Endothelial cell of umbilical vein (primary cell): ENCODE results near the gene OPRD1. TPM values are rescaled to one million over a fixed set of nuclear protein-coding genes. Genes with fewer than 3 reads are reported as not detected.

ENCODE experiments used
- BruUV-seq: library from RNA; stranded (reverse); fragments of 400-500 nt; replicated peaks from 2 replicates; lab custom pipeline; 2021; lab: Mats Ljungman, UMichigan
- CTCF ChIA-PET: fragments of 300-600, 350-600 bp; sonication (Branson Sonifier 250); formaldehyde crosslinking; loops from one replicate; lab custom pipeline; 2021; ENCODE audit warnings: antibody characterized with exemption, inconsistent platforms; lab: Charles Lee
- POLR2A ChIA-PET: fragments of 300-600, 350-600 bp; sonication (Branson Sonifier 250); formaldehyde crosslinking; loops from one replicate; lab custom pipeline; 2021; ENCODE audit warnings: antibody characterized with exemption, inconsistent platforms; lab: Charles Lee
- DNase-seq: peaks from one replicate; pipeline ENCODE4 v3.0.0-alpha.2; 2011; ENCODE audit warnings: low read depth, low spot score
- FAIRE-seq: peaks from 2 replicates; lab custom pipeline; 2011; peaks lifted over from hg19 to GRCh38; lab: Jason Lieb, UNC
- H2AFZ ChIP-seq: 2 replicates; pipeline ENCODE4 v1.6.0; 2012; ENCODE audit warnings: low read depth, low read length, control low read depth, inconsistent platforms
- H3K27ac ChIP-seq: 2 replicates; pipeline ENCODE4 v1.5.1; 2011; ENCODE audit warnings: low read depth, mild to moderate bottlenecking, control low read depth, low read length, moderate library complexity; ENCODE audit not compliant: insufficient read depth
- H3K27me3 ChIP-seq, 2 experiments: 2 replicates each; pipeline versions ENCODE4 v1.6.0 to v1.6.1; 2011; ENCODE audit warnings: low read length in 2 of 2, mixed read lengths in 1 of 2; ENCODE audit not compliant: control insufficient read depth in 2 of 2, insufficient read depth in 2 of 2
- H3K36me3 ChIP-seq, 2 experiments: 2 replicates in 1 of 2; 3 replicates in 1 of 2; pipeline ENCODE4 v1.5.1; 2011; ENCODE audit warnings: low read length in 2 of 2, mild to moderate bottlenecking in 1 of 2, moderate library complexity in 1 of 2; ENCODE audit not compliant: control insufficient read depth in 2 of 2, insufficient read depth in 2 of 2; ENCODE audit errors: extremely low read depth in 1 of 2
- H3K4me1 ChIP-seq: 3 replicates; pipeline ENCODE4 v1.5.1; 2011; ENCODE audit warnings: mild to moderate bottlenecking, low read length; ENCODE audit not compliant: control insufficient read depth, insufficient read depth; ENCODE audit errors: extremely low read depth
- H3K4me2 ChIP-seq: 2 replicates; pipeline ENCODE4 v1.6.1; 2011; ENCODE audit warnings: low read length, control low read depth, mixed read lengths; ENCODE audit not compliant: insufficient read depth
- H3K4me3 ChIP-seq, 3 experiments: fragments of 200-600 bp in 1 of 3; sonication (generic), shearing (Covaris generic) in 1 of 3; replicated peaks in 1 of 3; 2 replicates each; pipeline ENCODE4 v1.5.1; 2011 to 2016; ENCODE audit warnings: control low read depth in 3 of 3, low read length in 3 of 3, mild to moderate bottlenecking in 2 of 3, inconsistent platforms in 1 of 3, low read depth in 1 of 3, moderate library complexity in 1 of 3; ENCODE audit not compliant: insufficient read depth in 1 of 3
- H3K79me2 ChIP-seq: 2 replicates; pipeline ENCODE4 v1.6.0; 2012; ENCODE audit warnings: low read length, inconsistent platforms; ENCODE audit not compliant: control insufficient read depth, insufficient read depth
- H3K9ac ChIP-seq: replicated peaks from 2 replicates; pipeline ENCODE3; 2011; ENCODE audit warnings: low read length, control low read depth; ENCODE audit not compliant: insufficient read depth; ENCODE audit errors: extremely low read depth
- H3K9me1 ChIP-seq: replicated peaks from 3 replicates; pipeline ENCODE4 v1.6.0; 2011; ENCODE audit warnings: mild to moderate bottlenecking, low read length; ENCODE audit not compliant: control insufficient read depth, insufficient read depth; ENCODE audit errors: extremely low read depth
- H3K9me3 ChIP-seq: replicated peaks from 2 replicates; pipeline ENCODE4 v1.5.1; 2012; ENCODE audit warnings: low read length, inconsistent platforms; ENCODE audit not compliant: control insufficient read depth, insufficient read depth
- H4K20me1 ChIP-seq: replicated peaks from 2 replicates; pipeline ENCODE3; 2011; ENCODE audit warnings: mild to moderate bottlenecking, low read length; ENCODE audit not compliant: control insufficient read depth, insufficient read depth; ENCODE audit errors: extremely low read depth
- EZH2 ChIP-seq: IDR thresholded peaks from 2 replicates; pipeline ENCODE4 v1.6.1; 2012; ENCODE audit warnings: borderline replicate concordance, low read depth, mild to moderate bottlenecking, moderate library complexity, low read length, inconsistent platforms; ENCODE audit not compliant: severe bottlenecking
- FOS ChIP-seq: IDR thresholded peaks from 2 replicates; pipeline ENCODE4 v1.6.1; 2011; ENCODE audit warnings: mild to moderate bottlenecking, low read length, moderate library complexity, borderline replicate concordance; ENCODE audit not compliant: insufficient read depth
- GATA2 ChIP-seq: IDR thresholded peaks from 2 replicates; pipeline ENCODE4 v1.7.0; 2011; ENCODE audit warnings: low read depth, mild to moderate bottlenecking, moderate library complexity, mixed read lengths, low read length; ENCODE audit not compliant: insufficient read length, insufficient read depth
- JUN ChIP-seq: IDR thresholded peaks from 2 replicates; pipeline ENCODE4 v1.6.1; 2011; ENCODE audit warnings: borderline replicate concordance, low read depth; ENCODE audit not compliant: insufficient read length, insufficient read depth
- MYC ChIP-seq: IDR thresholded peaks from one replicate; pipeline ENCODE4 v1.6.1; 2011; ENCODE audit warnings: mild to moderate bottlenecking, low read depth, low read length
- POLR2A ChIP-seq: IDR thresholded peaks from 2 replicates; pipeline ENCODE4 v1.6.1; 2012; ENCODE audit warnings: low read depth, mild to moderate bottlenecking, control low read depth, low read length
- POLR2AphosphoS5 ChIP-seq: IDR thresholded peaks from 2 replicates; pipeline ENCODE4 v1.6.1; 2012; ENCODE audit warnings: low read depth, mild to moderate bottlenecking, control low read depth, low read length, moderate library complexity; ENCODE audit not compliant: insufficient read depth
- dilution Hi-C: fragments of 300-500 bp; cut with MboI; formaldehyde crosslinking; loops from one replicate; pipeline ENCODE4 v1.15.0; 2019; ENCODE audit warnings: low sequenced_read_pairs; ENCODE audit not compliant: extremely low pct_ligation_motif_present
- intact Hi-C: fragments of 100-400 bp; cut with micrococcal nuclease; formaldehyde crosslinking; loops from one replicate; pipeline ENCODE4 v1.10.0; 2022
- polyA plus RNA-seq, 4 experiments: library from polyadenylated mRNA; depleted of rRNA in 3 of 4; stranded (reverse) in 3 of 4; unstranded in 1 of 4; fragments of >200 nt; gene quantifications; 2 replicates each; pipeline versions ENCODE4 v1.2.1 to v1.2.3, GENCODE V29; 2011 to 2012; ENCODE audit warnings: missing spikeins in 1 of 4
- total RNA-seq: library from RNA; stranded (reverse); gene quantifications from 2 replicates; pipeline ENCODE4 v1.2.3, GENCODE V29; 2021
- TF ChIP-seq, protein P1 (sequence below): IDR thresholded peaks from 2 replicates; pipeline ENCODE4 v1.6.1; 2011; ENCODE audit not compliant: insufficient read depth, insufficient read length
- TF ChIP-seq, protein P2 (sequence below), 2 donors: IDR thresholded peaks; 1 replicate in 1 of 2; 2 replicates in 1 of 2; pipeline ENCODE4 v1.5.1; 2011; ENCODE audit warnings: low read length in 2 of 2, mild to moderate bottlenecking in 2 of 2, moderate library complexity in 2 of 2, control low read depth in 1 of 2, inconsistent platforms in 1 of 2, low read depth in 1 of 2; ENCODE audit not compliant: insufficient read depth in 1 of 2; ENCODE audit errors: extremely low read depth in 1 of 2

Gene OPRD1
- total and polyA plus RNA-seq, 2 donors (not counting 3 experiments of a cell fraction or from before 2014, with no cell fraction given): not detected

DNA sequence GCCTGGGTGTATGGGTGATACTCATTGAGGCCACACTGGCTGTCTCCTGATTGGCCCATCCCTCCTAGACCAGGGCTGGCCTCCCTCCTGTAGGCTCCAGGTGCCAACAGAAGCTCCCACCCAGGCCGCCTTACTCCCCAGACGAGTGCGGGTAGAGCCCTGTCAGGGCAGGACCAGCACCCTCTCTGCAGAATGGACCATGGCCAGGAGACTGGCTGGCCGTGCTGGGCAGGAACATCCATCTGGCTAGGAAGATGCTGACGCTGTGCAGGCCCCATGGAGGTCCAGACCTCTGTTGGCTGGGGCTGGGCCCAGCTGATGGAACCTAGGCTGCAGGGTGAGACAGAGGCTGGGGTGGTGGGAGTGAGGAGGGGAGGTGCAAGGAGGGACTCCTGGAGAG, 77.4 kb downstream of the OPRD1 start:
- Histone ChIP-seq H3K4me2 (no peak overlapping the region), H3K9me3 (no peaks in the 10 kb centered on the region), H3K4me3 (no peak overlapping the region), H3K27ac (no peak overlapping the region), H3K9ac (no peak overlapping the region), H3K9me1 (no peaks in the 10 kb centered on the region), H4K20me1 (no peaks in the 10 kb centered on the region), H3K4me1 (peaks cover 18% of the 10 kb centered on the region), H3K27me3 (no peaks in the 10 kb centered on the region), H3K36me3 (peaks cover 0 to 4% of the 10 kb centered on the region in 2 experiments), H3K79me2 (peaks cover 3% of the 10 kb centered on the region), H2AFZ (no peak overlapping the region)
- ChIA-PET CTCF (interaction anchor here (0.9 to 2.7 kb wide), 2 partner anchors 144 to 313 kb away, joined by 4 to 17 read pairs; no protein-coding TSS in a partner anchor), POLR2A (no interaction called here)
- dilution Hi-C loops: no loop called here
- no TSS peak for BruUV-seq
- intact Hi-C loops: no loop called here
- no peak for TF ChIP-seq GATA2
- TF ChIP-seq EZH2: no peak
- TF ChIP-seq, protein P1, sequence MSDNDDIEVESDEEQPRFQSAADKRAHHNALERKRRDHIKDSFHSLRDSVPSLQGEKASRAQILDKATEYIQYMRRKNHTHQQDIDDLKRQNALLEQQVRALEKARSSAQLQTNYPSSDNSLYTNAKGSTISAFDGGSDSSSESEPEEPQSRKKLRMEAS: no peak
- no peak for TF ChIP-seq FOS
- TF ChIP-seq POLR2A: no peak
- TF ChIP-seq POLR2AphosphoS5: no peak
- no peak for TF ChIP-seq JUN
- TF ChIP-seq, protein P2, sequence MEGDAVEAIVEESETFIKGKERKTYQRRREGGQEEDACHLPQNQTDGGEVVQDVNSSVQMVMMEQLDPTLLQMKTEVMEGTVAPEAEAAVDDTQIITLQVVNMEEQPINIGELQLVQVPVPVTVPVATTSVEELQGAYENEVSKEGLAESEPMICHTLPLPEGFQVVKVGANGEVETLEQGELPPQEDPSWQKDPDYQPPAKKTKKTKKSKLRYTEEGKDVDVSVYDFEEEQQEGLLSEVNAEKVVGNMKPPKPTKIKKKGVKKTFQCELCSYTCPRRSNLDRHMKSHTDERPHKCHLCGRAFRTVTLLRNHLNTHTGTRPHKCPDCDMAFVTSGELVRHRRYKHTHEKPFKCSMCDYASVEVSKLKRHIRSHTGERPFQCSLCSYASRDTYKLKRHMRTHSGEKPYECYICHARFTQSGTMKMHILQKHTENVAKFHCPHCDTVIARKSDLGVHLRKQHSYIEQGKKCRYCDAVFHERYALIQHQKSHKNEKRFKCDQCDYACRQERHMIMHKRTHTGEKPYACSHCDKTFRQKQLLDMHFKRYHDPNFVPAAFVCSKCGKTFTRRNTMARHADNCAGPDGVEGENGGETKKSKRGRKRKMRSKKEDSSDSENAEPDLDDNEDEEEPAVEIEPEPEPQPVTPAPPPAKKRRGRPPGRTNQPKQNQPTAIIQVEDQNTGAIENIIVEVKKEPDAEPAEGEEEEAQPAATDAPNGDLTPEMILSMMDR (IDR thresholded peaks at IDR 0.05; ENCODE audit: extremely low read depth in 1 of 2, insufficient read depth in 1 of 2, low read depth in 1 of 2, low read length in 2 of 2): no peak
- TF ChIP-seq MYC: no peak
- no peak for FAIRE-seq
- no peak for DNase-seq
